DND-41 (cell line): ENCODE measurements around the gene PLS3.

Experiments
- CTCF ChIP-seq: IDR thresholded peaks from 2 replicates; pipeline ENCODE4 v1.5.1; 2012; ENCODE audit warnings: borderline replicate concordance, low read length, moderate library complexity, mild to moderate bottlenecking; ENCODE audit not compliant: poor library complexity, severe bottlenecking; ENCODE audit errors: extremely low read depth
- EZH2 ChIP-seq: IDR thresholded peaks from 3 replicates; pipeline ENCODE4 v1.6.1; 2012; ENCODE audit warnings: borderline replicate concordance, low read depth, mild to moderate bottlenecking, moderate library complexity, low read length, inconsistent platforms; ENCODE audit not compliant: severe bottlenecking

- TF ChIP-seq CTCF (no peak), EZH2 (no peak)
Measured at GRCh38 chrX:115534383-115534782, 26.6 kb upstream of the PLS3 start.
